Keratinocyte (primary cell): ENCODE results near the gene CYB5A.

ENCODE experiments used
- CTCF ChIP-seq, 3 experiments: IDR thresholded peaks in 1 of 3; conservative IDR thresholded peaks in 1 of 3; optimal IDR thresholded peaks in 1 of 3; 2 replicates in 2 of 3; 3 replicates in 1 of 3; pipeline versions ENCODE3 to v1.5.1; 2011; ENCODE audit warnings: low read length in 3 of 3, mild to moderate bottlenecking in 3 of 3, moderate library complexity in 2 of 3, control low read depth in 1 of 3, inconsistent platforms in 1 of 3; ENCODE audit not compliant: insufficient read depth in 2 of 3; ENCODE audit errors: extremely low read depth in 1 of 3
- EZH2 ChIP-seq: IDR thresholded peaks from one replicate; pipeline ENCODE4 v1.6.1; 2012; ENCODE audit warnings: inconsistent platforms, mild to moderate bottlenecking, low read length, moderate library complexity

- TF ChIP-seq CTCF (optimal IDR thresholded peaks at IDR 0.05 in 1 of 3, IDR thresholded peaks at IDR 0.05 in 1 of 3, conservative IDR thresholded peaks at IDR 0.05 in 1 of 3; ENCODE audit: extremely low read depth in 1 of 3, insufficient read depth in 2 of 3, low read length in 3 of 3) (no peak), EZH2 (no peak)
Measured at GRCh38 chr18:74286856-74287255, 4.9 kb downstream of the CYB5A start.
